22Rv1 (cell line): ENCODE data around the gene RBM19.

Experiments
- ZFX ChIP-seq: fragments of 450-650 bp; IDR thresholded peaks from 2 replicates; pipeline ENCODE4 v1.6.1; 2017; ENCODE audit warnings: antibody characterized with exemption, borderline replicate concordance
- TF ChIP-seq, protein P1 (sequence below): fragments of 450-650 bp; IDR thresholded peaks from 2 replicates; pipeline ENCODE4 v1.5.1; 2017; ENCODE audit warnings: mild to moderate bottlenecking

GRCh38 chr12:113852264-113852663, 113.9 kb downstream of the RBM19 start:
- TF ChIP-seq, protein P1, sequence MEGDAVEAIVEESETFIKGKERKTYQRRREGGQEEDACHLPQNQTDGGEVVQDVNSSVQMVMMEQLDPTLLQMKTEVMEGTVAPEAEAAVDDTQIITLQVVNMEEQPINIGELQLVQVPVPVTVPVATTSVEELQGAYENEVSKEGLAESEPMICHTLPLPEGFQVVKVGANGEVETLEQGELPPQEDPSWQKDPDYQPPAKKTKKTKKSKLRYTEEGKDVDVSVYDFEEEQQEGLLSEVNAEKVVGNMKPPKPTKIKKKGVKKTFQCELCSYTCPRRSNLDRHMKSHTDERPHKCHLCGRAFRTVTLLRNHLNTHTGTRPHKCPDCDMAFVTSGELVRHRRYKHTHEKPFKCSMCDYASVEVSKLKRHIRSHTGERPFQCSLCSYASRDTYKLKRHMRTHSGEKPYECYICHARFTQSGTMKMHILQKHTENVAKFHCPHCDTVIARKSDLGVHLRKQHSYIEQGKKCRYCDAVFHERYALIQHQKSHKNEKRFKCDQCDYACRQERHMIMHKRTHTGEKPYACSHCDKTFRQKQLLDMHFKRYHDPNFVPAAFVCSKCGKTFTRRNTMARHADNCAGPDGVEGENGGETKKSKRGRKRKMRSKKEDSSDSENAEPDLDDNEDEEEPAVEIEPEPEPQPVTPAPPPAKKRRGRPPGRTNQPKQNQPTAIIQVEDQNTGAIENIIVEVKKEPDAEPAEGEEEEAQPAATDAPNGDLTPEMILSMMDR = no peak
- TF ChIP-seq ZFX = no peak
